HepG2 (cell line): Measurements from ENCODE around the gene RASA1. TPM values are rescaled to one million over a fixed set of nuclear protein-coding genes. Genes with fewer than 3 reads are reported as not detected.
A peak's percentile ranks its signal among the peaks of the same experiment; 100 is the strongest.

Experiments used
- ARNT2 ChIP-seq: sonication (generic); formaldehyde crosslinking; IDR thresholded peaks from 2 replicates; pipeline ENCODE4 v1.8.0; 2022; ENCODE audit warnings: mild to moderate bottlenecking, low read depth, missing genetic modification reagents, moderate library complexity
- DNMT1 ChIP-seq: sonication (generic); formaldehyde crosslinking; IDR thresholded peaks from 2 replicates; pipeline ENCODE4 v1.5.1; 2020; ENCODE audit warnings: mild to moderate bottlenecking, missing genetic modification reagents
- FOXA1 ChIP-seq, 2 experiments: fragments of 450-650 bp in 1 of 2; sonication (generic) in 1 of 2; formaldehyde crosslinking in 1 of 2; IDR thresholded peaks; 2 replicates each; pipeline versions ENCODE4 v1.4.0 to v1.6.1; 2016 to 2020; ENCODE audit warnings: missing genetic modification reagents in 1 of 2
- MIER3 ChIP-seq: IDR thresholded peaks from 2 replicates; pipeline ENCODE4 v1.6.1; 2016; ENCODE audit warnings: missing compliant biosample characterization, borderline replicate concordance
- RARA ChIP-seq: IDR thresholded peaks from 2 replicates; pipeline ENCODE4 v1.6.1; 2016; ENCODE audit warnings: missing genetic modification reagents, missing compliant biosample characterization
- RFX5 ChIP-seq: IDR thresholded peaks from 2 replicates; pipeline ENCODE4 v1.6.1; 2011; ENCODE audit warnings: low read depth, low read length, improper control_type of control experiment
- SAP130 ChIP-seq: IDR thresholded peaks from 2 replicates; pipeline ENCODE4 v1.6.1; 2016; ENCODE audit warnings: low read depth
- SIN3A ChIP-seq: IDR thresholded peaks from 2 replicates; pipeline ENCODE4 v1.6.1; 2011; ENCODE audit warnings: low read depth, mild to moderate bottlenecking, control low read depth, low read length, borderline replicate concordance
- SKI ChIP-seq: fragments of 450-650 bp; IDR thresholded peaks from one replicate; pipeline ENCODE4 v1.6.1; 2018; ENCODE audit warnings: mild to moderate bottlenecking; ENCODE audit not compliant: partially characterized antibody
- SRSF1 ChIP-seq: fragments of 200-400 bp; formaldehyde crosslinking; optimal IDR thresholded peaks from 2 replicates; pipeline ENCODE3; 2017; ENCODE audit warnings: mild to moderate bottlenecking, low read depth, low read length, moderate library complexity
- ZFP82 ChIP-seq: sonication (generic); formaldehyde crosslinking; IDR thresholded peaks from 2 replicates; pipeline ENCODE4 v1.5.1; 2020; ENCODE audit warnings: mild to moderate bottlenecking, missing genetic modification reagents, borderline replicate concordance
- ZNF629 ChIP-seq: sonication (generic); formaldehyde crosslinking; conservative IDR thresholded peaks from 2 replicates; pipeline ENCODE4 v1.5.0; 2020; ENCODE audit warnings: missing genetic modification reagents
- polyA plus RNA-seq, 8 experiments: library from polyadenylated mRNA; depleted of rRNA in 3 of 8; stranded (reverse) in 7 of 8; unstranded in 1 of 8; fragments of >200 nt; fragmentation: Illumina TruSeq in 4 of 8; extraction: Trizol in 4 of 8; gene quantifications; 2 replicates each; pipeline versions ENCODE4 v1.2.1 to v1.2.3, GENCODE V29; 2011 to 2016; ENCODE audit warnings: low read depth in 4 of 8, missing spikeins in 1 of 8, mixed read lengths in 1 of 8; ENCODE audit not compliant: insufficient read depth in 1 of 8
- total RNA-seq, 5 experiments: library from RNA; depleted of rRNA; stranded (reverse); fragments of >200 nt; fragmentation: Illumina TruSeq; extraction: Trizol; gene quantifications; 2 replicates each; pipeline ENCODE4 v1.2.3, GENCODE V29; 2016; ENCODE audit warnings: low read depth in 1 of 5
- TF ChIP-seq, protein P1 (sequence below): sonication (generic); formaldehyde crosslinking; IDR thresholded peaks from 2 replicates; pipeline ENCODE4 v1.5.0; 2020; ENCODE audit warnings: mild to moderate bottlenecking, missing genetic modification reagents, borderline replicate concordance
- TF ChIP-seq, protein P2 (sequence below): sonication (generic); formaldehyde crosslinking; IDR thresholded peaks from 2 replicates; pipeline ENCODE4 v1.4.0; 2020; ENCODE audit warnings: low read depth, mild to moderate bottlenecking, missing genetic modification reagents
- TF ChIP-seq, protein P3 (sequence below): sonication (generic); formaldehyde crosslinking; IDR thresholded peaks from 2 replicates; pipeline ENCODE4 v1.5.1; 2020; ENCODE audit warnings: missing genetic modification reagents, mild to moderate bottlenecking, borderline replicate concordance
- TF ChIP-seq, protein P4 (sequence below): sonication (generic); formaldehyde crosslinking; IDR thresholded peaks from 2 replicates; pipeline ENCODE4 v1.5.1; 2020; ENCODE audit warnings: mild to moderate bottlenecking, missing genetic modification reagents

Gene RASA1
- total and polyA plus RNA-seq, 2 of the 13 experiments (the other 11 are each of a cell fraction or from before 2014, with no cell fraction given), result 19.5 to 20.5 TPM

DNA sequence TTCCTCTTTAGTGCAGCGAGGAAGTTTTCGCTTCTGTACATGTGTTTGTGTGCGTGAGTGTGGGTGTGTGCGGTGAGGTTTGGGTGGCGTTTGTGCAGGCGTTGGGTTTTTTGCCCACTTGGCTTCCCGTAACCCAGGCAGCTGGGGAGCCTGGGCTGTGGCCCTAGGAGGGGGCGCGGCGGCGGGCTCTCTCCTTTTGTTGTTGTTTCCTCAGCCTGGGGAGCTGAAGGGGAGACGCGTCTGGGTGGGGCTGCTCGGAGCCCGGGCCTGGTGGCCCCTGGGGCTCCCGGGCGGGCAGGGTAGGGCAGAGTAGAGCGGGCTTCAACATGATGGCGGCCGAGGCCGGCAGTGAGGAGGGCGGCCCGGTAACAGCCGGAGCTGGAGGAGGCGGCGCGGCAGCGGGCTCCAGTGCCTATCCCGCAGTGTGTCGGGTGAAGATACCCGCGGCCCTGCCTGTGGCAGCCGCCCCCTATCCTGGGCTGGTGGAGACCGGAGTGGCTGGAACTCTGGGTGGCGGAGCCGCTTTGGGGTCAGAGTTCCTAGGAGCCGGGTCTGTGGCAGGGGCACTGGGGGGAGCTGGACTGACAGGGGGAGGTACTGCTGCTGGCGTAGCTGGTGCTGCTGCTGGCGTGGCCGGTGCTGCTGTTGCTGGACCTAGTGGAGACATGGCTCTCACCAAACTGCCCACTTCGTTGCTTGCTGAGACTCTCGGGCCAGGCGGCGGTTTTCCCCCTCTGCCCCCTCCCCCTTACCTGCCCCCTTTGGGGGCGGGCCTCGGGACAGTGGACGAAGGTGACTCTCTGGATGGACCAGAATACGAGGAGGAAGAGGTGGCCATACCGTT is 665 bp downstream of the RASA1 start (continued):
- TF ChIP-seq, protein P1, sequence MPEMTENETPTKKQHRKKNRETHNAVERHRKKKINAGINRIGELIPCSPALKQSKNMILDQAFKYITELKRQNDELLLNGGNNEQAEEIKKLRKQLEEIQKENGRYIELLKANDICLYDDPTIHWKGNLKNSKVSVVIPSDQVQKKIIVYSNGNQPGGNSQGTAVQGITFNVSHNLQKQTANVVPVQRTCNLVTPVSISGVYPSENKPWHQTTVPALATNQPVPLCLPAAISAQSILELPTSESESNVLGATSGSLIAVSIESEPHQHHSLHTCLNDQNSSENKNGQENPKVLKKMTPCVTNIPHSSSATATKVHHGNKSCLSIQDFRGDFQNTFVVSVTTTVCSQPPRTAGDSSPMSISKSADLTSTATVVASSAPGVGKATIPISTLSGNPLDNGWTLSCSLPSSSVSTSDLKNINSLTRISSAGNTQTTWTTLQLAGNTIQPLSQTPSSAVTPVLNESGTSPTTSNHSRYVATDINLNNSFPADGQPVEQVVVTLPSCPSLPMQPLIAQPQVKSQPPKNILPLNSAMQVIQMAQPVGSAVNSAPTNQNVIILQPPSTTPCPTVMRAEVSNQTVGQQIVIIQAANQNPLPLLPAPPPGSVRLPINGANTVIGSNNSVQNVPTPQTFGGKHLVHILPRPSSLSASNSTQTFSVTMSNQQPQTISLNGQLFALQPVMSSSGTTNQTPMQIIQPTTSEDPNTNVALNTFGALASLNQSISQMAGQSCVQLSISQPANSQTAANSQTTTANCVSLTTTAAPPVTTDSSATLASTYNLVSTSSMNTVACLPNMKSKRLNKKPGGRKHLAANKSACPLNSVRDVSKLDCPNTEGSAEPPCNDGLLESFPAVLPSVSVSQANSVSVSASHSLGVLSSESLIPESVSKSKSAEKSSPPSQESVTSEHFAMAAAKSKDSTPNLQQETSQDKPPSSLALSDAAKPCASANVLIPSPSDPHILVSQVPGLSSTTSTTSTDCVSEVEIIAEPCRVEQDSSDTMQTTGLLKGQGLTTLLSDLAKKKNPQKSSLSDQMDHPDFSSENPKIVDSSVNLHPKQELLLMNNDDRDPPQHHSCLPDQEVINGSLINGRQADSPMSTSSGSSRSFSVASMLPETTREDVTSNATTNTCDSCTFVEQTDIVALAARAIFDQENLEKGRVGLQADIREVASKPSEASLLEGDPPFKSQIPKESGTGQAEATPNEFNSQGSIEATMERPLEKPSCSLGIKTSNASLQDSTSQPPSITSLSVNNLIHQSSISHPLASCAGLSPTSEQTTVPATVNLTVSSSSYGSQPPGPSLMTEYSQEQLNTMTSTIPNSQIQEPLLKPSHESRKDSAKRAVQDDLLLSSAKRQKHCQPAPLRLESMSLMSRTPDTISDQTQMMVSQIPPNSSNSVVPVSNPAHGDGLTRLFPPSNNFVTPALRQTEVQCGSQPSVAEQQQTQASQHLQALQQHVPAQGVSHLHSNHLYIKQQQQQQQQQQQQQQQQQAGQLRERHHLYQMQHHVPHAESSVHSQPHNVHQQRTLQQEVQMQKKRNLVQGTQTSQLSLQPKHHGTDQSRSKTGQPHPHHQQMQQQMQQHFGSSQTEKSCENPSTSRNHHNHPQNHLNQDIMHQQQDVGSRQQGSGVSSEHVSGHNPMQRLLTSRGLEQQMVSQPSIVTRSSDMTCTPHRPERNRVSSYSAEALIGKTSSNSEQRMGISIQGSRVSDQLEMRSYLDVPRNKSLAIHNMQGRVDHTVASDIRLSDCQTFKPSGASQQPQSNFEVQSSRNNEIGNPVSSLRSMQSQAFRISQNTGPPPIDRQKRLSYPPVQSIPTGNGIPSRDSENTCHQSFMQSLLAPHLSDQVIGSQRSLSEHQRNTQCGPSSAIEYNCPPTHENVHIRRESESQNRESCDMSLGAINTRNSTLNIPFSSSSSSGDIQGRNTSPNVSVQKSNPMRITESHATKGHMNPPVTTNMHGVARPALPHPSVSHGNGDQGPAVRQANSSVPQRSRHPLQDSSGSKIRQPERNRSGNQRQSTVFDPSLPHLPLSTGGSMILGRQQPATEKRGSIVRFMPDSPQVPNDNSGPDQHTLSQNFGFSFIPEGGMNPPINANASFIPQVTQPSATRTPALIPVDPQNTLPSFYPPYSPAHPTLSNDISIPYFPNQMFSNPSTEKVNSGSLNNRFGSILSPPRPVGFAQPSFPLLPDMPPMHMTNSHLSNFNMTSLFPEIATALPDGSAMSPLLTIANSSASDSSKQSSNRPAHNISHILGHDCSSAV, result no peak
- TF ChIP-seq SIN3A (peak; percentile 41; the same call in 1 of the 2 replicates), SRSF1 (peak; percentile 63), ARNT2 (CRISPR knock-in tag) (peak; percentile 68; the same call in 1 of the 2 replicates), SAP130 (CRISPR knock-in tag) (peak; percentile 32), FOXA1 (IDR thresholded peaks at IDR 0.05) (no peak), FOXA1 (CRISPR knock-in tag; IDR thresholded peaks at IDR 0.05) (no peak), DNMT1 (no peak), SKI (no peak), ZFP82 (CRISPR knock-in tag) (no peak), RARA (CRISPR knock-in tag) (no peak), RFX5 (no peak), MIER3 (CRISPR knock-in tag) (no peak), ZNF629 (CRISPR knock-in tag) (no peak)
- TF ChIP-seq, protein P2, sequence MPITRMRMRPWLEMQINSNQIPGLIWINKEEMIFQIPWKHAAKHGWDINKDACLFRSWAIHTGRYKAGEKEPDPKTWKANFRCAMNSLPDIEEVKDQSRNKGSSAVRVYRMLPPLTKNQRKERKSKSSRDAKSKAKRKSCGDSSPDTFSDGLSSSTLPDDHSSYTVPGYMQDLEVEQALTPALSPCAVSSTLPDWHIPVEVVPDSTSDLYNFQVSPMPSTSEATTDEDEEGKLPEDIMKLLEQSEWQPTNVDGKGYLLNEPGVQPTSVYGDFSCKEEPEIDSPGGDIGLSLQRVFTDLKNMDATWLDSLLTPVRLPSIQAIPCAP (CRISPR knock-in tag), result no peak
- TF ChIP-seq, protein P3, sequence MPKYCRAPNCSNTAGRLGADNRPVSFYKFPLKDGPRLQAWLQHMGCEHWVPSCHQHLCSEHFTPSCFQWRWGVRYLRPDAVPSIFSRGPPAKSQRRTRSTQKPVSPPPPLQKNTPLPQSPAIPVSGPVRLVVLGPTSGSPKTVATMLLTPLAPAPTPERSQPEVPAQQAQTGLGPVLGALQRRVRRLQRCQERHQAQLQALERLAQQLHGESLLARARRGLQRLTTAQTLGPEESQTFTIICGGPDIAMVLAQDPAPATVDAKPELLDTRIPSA (CRISPR knock-in tag), result no peak
- TF ChIP-seq, protein P4, sequence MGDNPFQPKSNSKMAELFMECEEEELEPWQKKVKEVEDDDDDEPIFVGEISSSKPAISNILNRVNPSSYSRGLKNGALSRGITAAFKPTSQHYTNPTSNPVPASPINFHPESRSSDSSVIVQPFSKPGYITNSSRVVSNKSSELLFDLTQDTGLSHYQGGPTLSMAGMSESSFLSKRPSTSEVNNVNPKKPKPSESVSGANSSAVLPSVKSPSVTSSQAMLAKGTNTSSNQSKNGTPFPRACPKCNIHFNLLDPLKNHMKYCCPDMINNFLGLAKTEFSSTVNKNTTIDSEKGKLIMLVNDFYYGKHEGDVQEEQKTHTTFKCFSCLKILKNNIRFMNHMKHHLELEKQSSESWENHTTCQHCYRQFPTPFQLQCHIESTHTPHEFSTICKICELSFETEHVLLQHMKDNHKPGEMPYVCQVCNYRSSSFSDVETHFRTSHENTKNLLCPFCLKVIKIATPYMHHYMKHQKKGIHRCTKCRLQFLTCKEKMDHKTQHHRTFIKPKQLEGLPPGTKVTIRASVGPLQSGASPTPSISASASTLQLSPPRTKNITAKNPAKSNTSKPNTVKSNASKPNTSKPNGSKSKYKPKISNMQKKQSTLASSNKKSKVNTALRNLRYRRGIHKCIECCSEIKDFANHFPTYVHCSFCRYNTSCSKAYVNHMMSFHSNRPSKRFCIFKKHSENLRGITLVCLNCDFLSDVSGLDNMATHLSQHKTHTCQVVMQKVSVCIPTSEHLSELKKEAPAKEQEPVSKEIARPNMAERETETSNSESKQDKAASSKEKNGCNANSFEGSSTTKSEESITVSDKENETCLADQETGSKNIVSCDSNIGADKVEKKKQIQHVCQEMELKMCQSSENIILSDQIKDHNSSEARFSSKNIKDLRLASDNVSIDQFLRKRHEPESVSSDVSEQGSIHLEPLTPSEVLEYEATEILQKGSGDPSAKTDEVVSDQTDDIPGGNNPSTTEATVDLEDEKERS (CRISPR knock-in tag), result no peak
